Smooth muscle cell of the pulmonary artery (primary cell): ENCODE data around the gene LRRK1. TPM values are rescaled to one million over a fixed set of nuclear protein-coding genes. Genes with fewer than 3 reads are reported as not detected.

ENCODE experiments used
- total RNA-seq: library from RNA; depleted of rRNA; stranded (reverse); fragments of >200 nt; gene quantifications from 2 replicates; pipeline ENCODE4 v1.2.3, GENCODE V29; 2014

LRRK1 gene, protein sequence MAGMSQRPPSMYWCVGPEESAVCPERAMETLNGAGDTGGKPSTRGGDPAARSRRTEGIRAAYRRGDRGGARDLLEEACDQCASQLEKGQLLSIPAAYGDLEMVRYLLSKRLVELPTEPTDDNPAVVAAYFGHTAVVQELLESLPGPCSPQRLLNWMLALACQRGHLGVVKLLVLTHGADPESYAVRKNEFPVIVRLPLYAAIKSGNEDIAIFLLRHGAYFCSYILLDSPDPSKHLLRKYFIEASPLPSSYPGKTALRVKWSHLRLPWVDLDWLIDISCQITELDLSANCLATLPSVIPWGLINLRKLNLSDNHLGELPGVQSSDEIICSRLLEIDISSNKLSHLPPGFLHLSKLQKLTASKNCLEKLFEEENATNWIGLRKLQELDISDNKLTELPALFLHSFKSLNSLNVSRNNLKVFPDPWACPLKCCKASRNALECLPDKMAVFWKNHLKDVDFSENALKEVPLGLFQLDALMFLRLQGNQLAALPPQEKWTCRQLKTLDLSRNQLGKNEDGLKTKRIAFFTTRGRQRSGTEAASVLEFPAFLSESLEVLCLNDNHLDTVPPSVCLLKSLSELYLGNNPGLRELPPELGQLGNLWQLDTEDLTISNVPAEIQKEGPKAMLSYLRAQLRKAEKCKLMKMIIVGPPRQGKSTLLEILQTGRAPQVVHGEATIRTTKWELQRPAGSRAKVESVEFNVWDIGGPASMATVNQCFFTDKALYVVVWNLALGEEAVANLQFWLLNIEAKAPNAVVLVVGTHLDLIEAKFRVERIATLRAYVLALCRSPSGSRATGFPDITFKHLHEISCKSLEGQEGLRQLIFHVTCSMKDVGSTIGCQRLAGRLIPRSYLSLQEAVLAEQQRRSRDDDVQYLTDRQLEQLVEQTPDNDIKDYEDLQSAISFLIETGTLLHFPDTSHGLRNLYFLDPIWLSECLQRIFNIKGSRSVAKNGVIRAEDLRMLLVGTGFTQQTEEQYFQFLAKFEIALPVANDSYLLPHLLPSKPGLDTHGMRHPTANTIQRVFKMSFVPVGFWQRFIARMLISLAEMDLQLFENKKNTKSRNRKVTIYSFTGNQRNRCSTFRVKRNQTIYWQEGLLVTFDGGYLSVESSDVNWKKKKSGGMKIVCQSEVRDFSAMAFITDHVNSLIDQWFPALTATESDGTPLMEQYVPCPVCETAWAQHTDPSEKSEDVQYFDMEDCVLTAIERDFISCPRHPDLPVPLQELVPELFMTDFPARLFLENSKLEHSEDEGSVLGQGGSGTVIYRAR (N-terminal part only)
- total RNA-seq, result 11.7 and 16.6 TPM in 2 replicates

DNA sequence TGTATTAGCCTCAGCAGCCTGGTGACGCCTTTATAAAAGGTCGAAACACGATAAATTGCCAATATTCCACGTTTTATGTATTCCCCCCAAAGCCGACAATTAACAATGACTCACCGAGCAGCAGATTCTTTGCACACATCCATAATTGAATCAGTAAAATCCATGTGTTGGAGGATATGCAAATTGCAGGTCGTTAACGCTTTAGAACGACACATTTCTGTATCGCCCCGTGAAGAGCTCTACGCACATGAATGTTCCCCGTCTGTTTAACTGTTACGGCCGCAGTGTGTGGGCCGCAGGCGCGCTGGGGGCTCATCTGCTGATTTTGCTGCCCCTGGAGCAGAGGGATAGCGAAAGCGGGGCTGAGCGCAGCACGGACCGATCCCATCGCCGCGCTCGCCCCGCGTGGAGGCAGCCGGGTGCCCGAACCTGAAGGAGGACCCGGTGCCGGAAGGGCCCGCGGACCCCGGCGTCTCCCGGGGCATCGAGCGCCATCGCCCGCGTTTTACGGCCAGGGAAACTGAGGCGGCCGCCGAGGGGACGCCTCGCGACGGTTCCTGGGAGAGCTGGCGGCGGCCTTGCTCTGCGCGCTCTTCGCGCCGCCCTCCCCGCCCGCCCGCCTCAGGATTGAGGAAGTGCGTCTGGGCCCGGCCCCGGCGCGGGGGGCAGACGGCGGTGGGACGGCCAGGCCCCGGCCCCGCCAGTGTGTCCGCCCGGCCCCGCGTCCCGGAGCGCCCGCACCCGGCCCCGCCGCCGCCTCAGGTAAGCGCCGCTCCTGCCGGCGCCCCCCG lies at the start of gene LRRK1:
Gene LRRK1 (plus strand): TSS at position 668 of the 791 bp plus-strand sequence. CDS start 5,276 bp downstream, outside the sequence.

DNA sequence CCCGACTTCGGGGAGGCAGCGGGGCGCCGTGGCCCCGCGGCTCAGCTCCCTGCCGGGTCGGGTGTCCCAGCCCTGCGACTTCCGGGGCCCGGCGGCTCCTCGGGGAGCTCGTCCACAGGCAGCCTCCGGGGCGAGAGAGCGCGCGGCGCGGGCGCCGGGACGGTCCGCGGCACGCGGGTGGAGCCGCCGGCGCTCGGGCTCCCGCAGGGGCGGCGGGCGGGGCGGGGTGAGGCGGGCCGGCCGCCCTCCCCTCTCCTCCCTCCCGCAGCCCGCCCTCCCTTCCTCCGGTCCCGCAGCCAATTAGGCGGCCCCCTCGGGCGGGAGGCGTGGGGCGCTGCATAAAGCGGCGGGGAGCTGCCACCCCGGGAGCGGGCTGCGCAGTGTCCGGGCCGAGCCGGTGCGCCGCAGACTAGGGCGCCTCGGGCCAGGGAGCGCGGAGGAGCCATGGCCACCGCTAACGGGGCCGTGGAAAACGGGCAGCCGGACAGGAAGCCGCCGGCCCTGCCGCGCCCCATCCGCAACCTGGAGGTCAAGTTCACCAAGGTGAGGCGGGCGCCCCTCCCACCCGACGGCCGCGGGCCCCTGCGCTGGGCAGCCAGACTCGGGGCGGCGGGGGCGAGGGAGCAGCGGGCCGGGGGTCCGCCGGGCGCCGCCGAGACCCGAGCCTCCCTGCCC lies 39.6 kb upstream of the LRRK1 start, which contains the start of gene ALDH1A3:
Gene ALDH1A3 (plus strand): TSS at position 368 of the 675 bp plus-strand sequence. CDS start 77 bp downstream, at position 445.

Other genes with a start within 250 kb of the LRRK1 start
- 7.4 and 31.0 TPM in 2 replicates for gene ALDH1A3, start 39.5 kb upstream of the LRRK1 start, total RNA-seq